Activated CD4-positive, alpha-beta T cell treated with anti-CD3 and anti-CD28 coated beads for 1 hour (primary cell): ENCODE data around the gene RDX.

ENCODE experiments used
- DNase-seq: peaks from one replicate; pipeline ENCODE4 v3.0.0-alpha.2; 2020

Gene RDX

GRCh38 chr11:110168033-110168803, 128.2 kb downstream of the RDX start:
- DNase-seq = no peak

GRCh38 chr11:110165039-110165925, 131.1 kb downstream of the RDX start:
- no peak for DNase-seq

- DNase-seq = no peak
Measured at GRCh38 chr11:110162216-110162615, 134.2 kb downstream of the RDX start.

- no peak for DNase-seq
Measured at GRCh38 chr11:110161061-110161460, 135.4 kb downstream of the RDX start.

- no peak for DNase-seq
Measured at GRCh38 chr11:110160437-110160836, 136.0 kb downstream of the RDX start.

GRCh38 chr11:110160016-110160415, 136.4 kb downstream of the RDX start:
- DNase-seq = no peak

GRCh38 chr11:110159476-110159875, 136.9 kb downstream of the RDX start:
- no peak for DNase-seq

GRCh38 chr11:110158317-110159200, 137.9 kb downstream of the RDX start:
- no peak for DNase-seq

- no peak for DNase-seq
Measured at GRCh38 chr11:110156503-110156902, 139.9 kb downstream of the RDX start.

GRCh38 chr11:110153474-110153873, 142.9 kb downstream of the RDX start:
- no peak for DNase-seq

GRCh38 chr11:110152199-110152598, 144.2 kb downstream of the RDX start:
- no peak for DNase-seq

- no peak for DNase-seq
Measured at GRCh38 chr11:110148775-110149744, 147.4 kb downstream of the RDX start.

- DNase-seq = no peak
Measured at GRCh38 chr11:110147962-110148709, 148.3 kb downstream of the RDX start.

- DNase-seq = no peak
Measured at GRCh38 chr11:110141812-110142211, 154.6 kb downstream of the RDX start.

- no peak for DNase-seq
Measured at GRCh38 chr11:110134110-110134509, 162.3 kb downstream of the RDX start.

GRCh38 chr11:110133160-110133559, 163.3 kb downstream of the RDX start:
- no peak for DNase-seq

- no peak for DNase-seq
Measured at GRCh38 chr11:110131386-110132123, 164.9 kb downstream of the RDX start.

GRCh38 chr11:110130642-110131238, 165.7 kb downstream of the RDX start:
- no peak for DNase-seq

GRCh38 chr11:110128161-110128560, 168.3 kb downstream of the RDX start:
- DNase-seq = no peak

GRCh38 chr11:110126936-110127335, 169.5 kb downstream of the RDX start:
- no peak for DNase-seq
